Fibroblast of pulmonary artery (primary cell): Measurements from ENCODE around the gene CLVS2.

ENCODE experiments used
- DNase-seq: peaks from one replicate; pipeline ENCODE4 v3.0.0-alpha.2; 2010; ENCODE audit warnings: low read depth
- H3K4me3 ChIP-seq: replicated peaks from 2 replicates; pipeline ENCODE4 v1.5.1; 2011; ENCODE audit warnings: low read depth, mild to moderate bottlenecking, control low read depth, low read length, moderate library complexity
- TF ChIP-seq, protein P1 (sequence below): IDR thresholded peaks from 2 replicates; pipeline ENCODE4 v1.5.1; 2011; ENCODE audit warnings: mild to moderate bottlenecking, control low read depth, low read length, inconsistent platforms; ENCODE audit errors: missing control alignments

CLVS2 gene

DNA sequence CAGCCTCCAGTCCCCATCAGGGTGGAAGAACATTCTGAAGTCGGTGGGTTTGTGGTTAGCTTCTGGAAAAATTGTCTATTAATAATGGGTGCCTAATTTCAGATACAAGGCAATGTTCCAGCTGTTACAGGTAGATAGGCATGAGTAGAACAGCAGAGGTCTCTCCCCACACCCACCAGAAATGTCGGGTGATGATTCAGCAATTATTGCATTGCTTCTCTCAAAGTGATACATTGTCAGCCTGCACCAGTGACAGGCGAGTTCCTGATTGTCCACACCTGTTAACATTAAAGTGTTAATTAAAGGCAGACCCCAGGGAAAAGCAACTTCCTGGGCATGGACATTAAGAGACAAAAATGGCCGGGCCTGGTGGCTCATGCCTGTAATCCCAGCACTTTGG is 18.9 kb upstream of the CLVS2 start:
- H3K4me3 ChIP-seq = no peak overlapping the region
- TF ChIP-seq, protein P1, sequence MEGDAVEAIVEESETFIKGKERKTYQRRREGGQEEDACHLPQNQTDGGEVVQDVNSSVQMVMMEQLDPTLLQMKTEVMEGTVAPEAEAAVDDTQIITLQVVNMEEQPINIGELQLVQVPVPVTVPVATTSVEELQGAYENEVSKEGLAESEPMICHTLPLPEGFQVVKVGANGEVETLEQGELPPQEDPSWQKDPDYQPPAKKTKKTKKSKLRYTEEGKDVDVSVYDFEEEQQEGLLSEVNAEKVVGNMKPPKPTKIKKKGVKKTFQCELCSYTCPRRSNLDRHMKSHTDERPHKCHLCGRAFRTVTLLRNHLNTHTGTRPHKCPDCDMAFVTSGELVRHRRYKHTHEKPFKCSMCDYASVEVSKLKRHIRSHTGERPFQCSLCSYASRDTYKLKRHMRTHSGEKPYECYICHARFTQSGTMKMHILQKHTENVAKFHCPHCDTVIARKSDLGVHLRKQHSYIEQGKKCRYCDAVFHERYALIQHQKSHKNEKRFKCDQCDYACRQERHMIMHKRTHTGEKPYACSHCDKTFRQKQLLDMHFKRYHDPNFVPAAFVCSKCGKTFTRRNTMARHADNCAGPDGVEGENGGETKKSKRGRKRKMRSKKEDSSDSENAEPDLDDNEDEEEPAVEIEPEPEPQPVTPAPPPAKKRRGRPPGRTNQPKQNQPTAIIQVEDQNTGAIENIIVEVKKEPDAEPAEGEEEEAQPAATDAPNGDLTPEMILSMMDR = no peak
- DNase-seq = no peak

DNA sequence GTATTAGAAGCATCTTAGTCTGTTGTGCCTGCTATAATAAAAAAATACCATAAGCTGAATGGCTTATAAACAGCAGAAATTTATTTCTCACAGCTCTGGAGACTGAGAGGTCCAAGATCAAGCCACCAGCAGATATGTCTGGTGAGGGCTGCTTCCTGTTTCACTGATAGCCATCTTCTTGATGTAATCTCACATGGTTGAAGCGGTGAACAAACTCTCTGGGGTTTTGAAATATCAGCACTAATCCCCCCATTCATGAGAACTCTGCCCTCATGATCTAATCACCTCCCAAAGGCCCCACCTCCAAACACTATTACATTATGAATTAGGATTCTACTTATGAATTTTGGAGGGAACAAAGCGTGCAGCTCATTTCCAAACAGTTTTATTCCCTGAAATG is 11.6 kb upstream of the CLVS2 start:
- TF ChIP-seq, protein P1 = no peak
- no peak for DNase-seq
- H3K4me3 ChIP-seq = no peak overlapping the region

DNA sequence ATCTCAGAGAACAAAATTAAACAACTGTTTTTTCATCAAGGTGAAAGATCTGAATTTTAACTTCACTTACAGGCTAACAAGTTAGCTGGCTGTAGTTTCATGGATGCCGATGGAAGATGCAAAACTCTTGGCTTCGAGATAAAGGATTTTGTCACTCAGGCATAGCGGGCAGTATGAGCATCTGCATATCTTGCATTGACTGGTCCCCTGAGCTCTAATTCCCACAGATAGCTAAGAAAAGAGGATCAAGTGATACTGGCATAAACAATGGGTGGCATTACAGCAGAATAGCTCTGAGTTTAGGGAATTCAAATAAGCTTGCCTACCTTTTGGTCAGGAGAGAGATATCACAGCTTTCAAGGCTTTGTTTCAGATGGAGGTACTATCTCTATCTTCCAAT is 1.8 kb upstream of the CLVS2 start:
- TF ChIP-seq, protein P1 = no peak
- H3K4me3 ChIP-seq = no peak overlapping the region
- no peak for DNase-seq

DNA sequence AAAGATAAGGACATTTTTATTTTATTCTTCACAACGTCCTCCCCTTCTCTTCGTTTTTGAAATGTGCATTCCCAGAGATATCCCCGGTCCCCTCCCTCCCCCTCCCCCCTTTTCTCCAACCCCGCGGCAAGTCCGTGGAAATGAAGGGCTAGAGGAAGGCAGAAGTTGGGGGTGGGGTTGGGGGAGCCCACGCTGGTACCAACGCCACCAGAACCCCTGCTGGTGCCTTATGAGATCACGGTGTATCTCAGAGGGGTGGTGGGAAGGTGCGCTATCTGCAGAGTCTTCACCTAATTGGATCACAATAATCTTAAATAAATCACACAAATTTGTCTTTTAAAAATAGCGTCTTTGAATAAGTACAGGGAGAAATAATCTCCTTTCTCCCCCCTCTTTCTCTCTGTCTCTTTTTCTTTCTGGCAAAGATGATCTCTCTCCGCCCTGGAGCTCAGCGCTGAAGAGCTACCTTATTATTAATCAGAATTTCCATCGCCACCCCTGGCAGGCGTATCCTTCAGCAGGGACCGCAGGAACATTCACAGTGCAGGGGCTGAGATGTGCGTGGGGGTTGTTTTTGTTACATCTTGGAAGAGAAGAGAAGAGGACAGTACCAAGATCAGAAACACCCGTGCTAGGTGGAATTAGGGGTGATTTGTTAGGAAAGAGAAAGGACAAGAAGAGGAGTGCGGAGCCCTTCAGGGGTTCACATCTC is 915 bp downstream of the CLVS2 start:
- no peak overlapping the region for H3K4me3 ChIP-seq
- DNase-seq = no peak
- TF ChIP-seq, protein P1 = no peak

DNA sequence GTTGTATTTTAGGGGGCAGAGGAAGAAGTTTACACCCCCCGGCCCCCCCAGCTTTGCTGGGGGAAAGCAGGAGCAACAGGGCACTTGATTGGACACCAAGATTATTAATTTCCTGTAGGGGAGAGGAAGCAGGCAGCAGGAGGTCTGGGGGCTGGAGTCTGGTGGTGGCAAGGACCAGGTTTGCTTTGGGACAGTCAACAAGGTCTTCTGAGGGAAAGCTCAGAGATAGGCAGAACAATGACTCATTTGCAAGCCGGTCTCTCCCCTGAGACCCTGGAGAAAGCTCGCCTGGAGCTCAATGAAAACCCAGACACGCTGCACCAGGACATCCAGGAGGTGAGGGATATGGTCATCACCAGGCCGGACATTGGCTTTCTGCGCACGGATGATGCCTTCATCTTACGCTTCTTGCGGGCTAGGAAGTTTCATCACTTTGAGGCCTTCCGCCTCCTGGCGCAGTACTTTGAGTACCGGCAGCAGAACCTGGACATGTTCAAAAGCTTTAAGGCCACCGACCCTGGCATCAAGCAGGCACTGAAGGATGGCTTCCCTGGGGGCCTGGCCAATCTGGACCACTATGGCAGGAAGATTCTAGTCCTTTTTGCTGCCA is 1.6 kb downstream of the CLVS2 start:
- no peak overlapping the region for H3K4me3 ChIP-seq
- no peak for DNase-seq
- TF ChIP-seq, protein P1 = no peak

DNA sequence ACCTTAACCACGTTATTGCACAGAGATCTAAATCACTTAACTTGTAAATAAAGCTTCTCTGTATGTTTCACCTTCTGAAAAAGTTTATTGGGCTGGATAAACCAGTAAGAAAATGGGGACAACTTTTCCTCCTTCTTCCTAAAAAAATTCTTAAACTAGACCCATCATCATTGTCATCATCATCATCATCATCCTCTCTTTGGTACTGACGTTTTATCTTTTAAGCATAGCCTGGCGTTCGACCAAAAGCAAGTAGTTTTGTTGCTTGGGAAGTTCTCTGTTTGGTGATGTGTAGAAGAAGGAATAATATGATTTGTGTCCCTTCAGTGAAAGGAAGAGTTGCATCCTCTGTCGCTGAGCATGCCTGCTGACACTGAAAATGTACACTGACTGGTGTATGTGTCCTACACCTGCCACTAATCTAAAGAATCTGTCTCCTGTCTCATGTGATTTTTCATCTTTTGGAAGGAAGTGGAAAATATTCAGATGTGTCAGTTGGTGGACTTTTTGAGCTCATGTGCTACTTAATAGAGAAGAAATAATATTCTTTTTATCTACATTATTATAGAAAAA is 2.5 kb downstream of the CLVS2 start:
- DNase-seq = no peak
- no peak overlapping the region for H3K4me3 ChIP-seq
- TF ChIP-seq, protein P1 = no peak

DNA sequence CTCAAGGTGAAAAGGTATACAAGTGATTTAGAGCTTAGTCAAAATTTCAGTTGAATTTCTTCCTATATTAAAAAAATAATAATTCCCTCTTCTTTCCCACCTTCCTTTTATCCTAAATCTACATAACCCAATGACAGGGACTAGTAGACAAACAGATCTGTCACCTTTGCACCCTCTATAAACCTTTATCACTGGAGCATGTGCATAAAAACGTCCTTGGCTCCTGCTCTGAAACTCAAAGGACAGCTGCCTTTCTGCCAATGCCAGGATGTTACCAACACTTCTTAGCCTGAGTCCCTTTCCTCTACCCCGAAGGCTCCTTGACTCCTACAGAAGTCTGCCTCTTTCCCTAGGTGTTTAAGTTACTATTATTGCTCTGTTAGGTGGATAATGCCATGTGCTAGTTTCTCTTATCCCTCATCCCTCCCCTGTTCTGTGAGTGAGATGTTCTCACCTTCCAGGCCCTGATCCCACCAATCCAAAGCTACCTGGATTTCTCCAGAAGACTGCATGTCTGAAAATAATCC is 4.3 kb downstream of the CLVS2 start:
- DNase-seq = no peak
- H3K4me3 ChIP-seq = no peak overlapping the region
- TF ChIP-seq, protein P1 = no peak
